GM12878 (cell line): ENCODE results near the gene NAA30. TPM values are rescaled to one million over a fixed set of nuclear protein-coding genes. Genes with fewer than 3 reads are reported as not detected.

ENCODE experiments used
- ATAC-seq: fragments of 200-7000 bp; cut with Tn5 transposase; 3 replicates; pipeline ENCODE4 v1.9.1; 2020; ENCODE audit warnings: mild to moderate bottlenecking, moderate library complexity
- BruUV-seq: library from RNA; stranded (reverse); fragments of 400-500 nt; replicated peaks from 2 replicates; lab custom pipeline; 2021; lab: Mats Ljungman, UMichigan
- CTCF ChIA-PET: fragments of 300-600 bp; sonication (Branson Sonifier 250); formaldehyde crosslinking; extraction: SDS; loops from one replicate; lab custom pipeline; 2021; ENCODE audit warnings: inconsistent platforms; lab: Yijun Ruan, JAX
- POLR2A ChIA-PET: fragments of 350-600 bp; formaldehyde crosslinking; extraction: SDS; loops from one replicate; lab custom pipeline; 2021; ENCODE audit warnings: inconsistent platforms; lab: Charles Lee
- RAD21 ChIA-PET: fragments of 300-600 bp; sonication (Branson Sonifier 250); formaldehyde crosslinking; loops from one replicate; lab custom pipeline; 2023; ENCODE audit warnings: antibody characterized with exemption; ENCODE audit not compliant: unreplicated experiment; lab: Charles Lee
- SMC1A ChIA-PET: fragments of 300-600 bp; sonication (Branson Sonifier 250); formaldehyde crosslinking; loops from one replicate; lab custom pipeline; 2023; ENCODE audit not compliant: unreplicated experiment, uncharacterized antibody; lab: Charles Lee
- DNase-seq: peaks from one replicate; pipeline ENCODE4 v3.0.0-alpha.2; 2011; ENCODE audit warnings: low read depth, low spot score
- FAIRE-seq: peaks from 3 replicates; lab custom pipeline; 2011; peaks lifted over from hg19 to GRCh38; lab: Jason Lieb, UNC
- H2AFZ ChIP-seq: 2 replicates; pipeline ENCODE4 v1.6.0; 2011; ENCODE audit warnings: low read depth, low read length, control low read depth; ENCODE audit not compliant: control insufficient read depth
- H3K27ac ChIP-seq: 2 replicates; pipeline ENCODE4 v1.5.1; 2011; ENCODE audit warnings: control low read depth; ENCODE audit not compliant: control insufficient read depth, insufficient read depth
- H3K27me3 ChIP-seq, 2 experiments: replicated peaks in 1 of 2; 2 replicates each; pipeline versions ENCODE4 v1.6.0 to v1.6.1; 2011; ENCODE audit warnings: low read length in 1 of 2; ENCODE audit not compliant: control insufficient read depth in 2 of 2, insufficient read depth in 2 of 2
- H3K36me3 ChIP-seq, 2 experiments: 2 replicates each; pipeline ENCODE4 v1.5.1; 2011; ENCODE audit warnings: low read length in 1 of 2; ENCODE audit not compliant: control insufficient read depth in 2 of 2, insufficient read depth in 2 of 2
- H3K4me1 ChIP-seq: 2 replicates; pipeline ENCODE4 v1.6.1; 2011; ENCODE audit warnings: mild to moderate bottlenecking, low read length, moderate library complexity, mixed read lengths; ENCODE audit not compliant: control insufficient read depth, insufficient read depth
- H3K4me2 ChIP-seq: 2 replicates; pipeline ENCODE4 v1.6.0; 2011; ENCODE audit warnings: control low read depth; ENCODE audit not compliant: control insufficient read depth, insufficient read depth
- H3K4me3 ChIP-seq: fragments of 200-600 bp; sonication (generic); 2 replicates; pipeline ENCODE4 v1.5.1; 2016
- H3K79me2 ChIP-seq: 2 replicates; pipeline ENCODE4 v1.6.0; 2011; ENCODE audit warnings: low read length; ENCODE audit not compliant: control insufficient read depth, insufficient read depth
- H3K9ac ChIP-seq: 2 replicates; pipeline ENCODE4 v1.8.0; 2011; ENCODE audit warnings: low read length, control low read depth, mixed read lengths; ENCODE audit not compliant: control insufficient read depth, insufficient read depth
- H3K9me3 ChIP-seq: replicated peaks from 3 replicates; pipeline ENCODE4 v1.5.1; 2011; ENCODE audit warnings: mild to moderate bottlenecking, low read length; ENCODE audit not compliant: control insufficient read depth, insufficient read depth
- H4K20me1 ChIP-seq: 2 replicates; pipeline ENCODE4 v1.6.0; 2011; ENCODE audit not compliant: control insufficient read depth, insufficient read depth
- ESRRA ChIP-seq: IDR thresholded peaks from 2 replicates; pipeline ENCODE4 v1.6.1; 2012; ENCODE audit warnings: mild to moderate bottlenecking, low read length, improper control_type of control experiment
- MLLT1 ChIP-seq: fragments of 450-650 bp; IDR thresholded peaks from 2 replicates; pipeline ENCODE4 v1.6.1; 2016; ENCODE audit warnings: mild to moderate bottlenecking
- NFIC ChIP-seq: IDR thresholded peaks from 2 replicates; pipeline ENCODE4 v1.6.1; 2012; ENCODE audit warnings: low read depth, mild to moderate bottlenecking, inconsistent platforms, low read length, moderate library complexity
- RFX5 ChIP-seq: IDR thresholded peaks from 2 replicates; pipeline ENCODE4 v1.6.1; 2011; ENCODE audit warnings: low read depth, low read length, improper control_type of control experiment
- SP1 ChIP-seq: IDR thresholded peaks from one replicate; pipeline ENCODE4 v1.6.1; 2011; ENCODE audit warnings: low read depth, low read length
- TARDBP ChIP-seq: IDR thresholded peaks from 2 replicates; pipeline ENCODE4 v1.6.1; 2016; ENCODE audit warnings: borderline replicate concordance
- ZNF687 ChIP-seq: fragments of 450-650 bp; IDR thresholded peaks from 2 replicates; pipeline ENCODE4 v1.6.1; 2017; ENCODE audit warnings: mild to moderate bottlenecking, moderate library complexity
- WGBS: methylation state at CpG from one replicate; pipeline ENCODE4 v1.1.6; 2016; ENCODE audit warnings: low lambda C conversion rate; ENCODE audit not compliant: insufficient replicate concordance, insufficient coverage; ENCODE audit errors: missing lambda C conversion rate; 5-methylcytosine and 5-hydroxymethylcytosine counted together
- in situ Hi-C: fragments of 300-500 bp; cut with MboI; formaldehyde crosslinking; loops from 9 replicates; pipeline ENCODE4 v1.14.3; 2018; ENCODE audit warnings: mixed read lengths
- intact Hi-C: fragments of 100-400 bp; cut with micrococcal nuclease; formaldehyde crosslinking; loops from one replicate; pipeline ENCODE4 v1.14.2; 2022; ENCODE audit not compliant: unreplicated experiment
- polyA plus RNA-seq, 11 experiments: library from polyadenylated mRNA; depleted of rRNA in 4 of 11; unstranded in 6 of 11; stranded (reverse) in 5 of 11; fragments of >200 nt; fragmentation: Nextera tagmentation in 4 of 11; fragmentation: Illumina TruSeq in 1 of 11; extraction: Ambion mirVana in 4 of 11; extraction: Trizol in 1 of 11; gene quantifications; 1 replicate in 1 of 11; 2 replicates in 10 of 11; pipeline versions ENCODE4 v1.2.1 to v1.2.3, GENCODE V29; 2011 to 2016; ENCODE audit warnings: inconsistent platforms in 2 of 11, missing spikeins in 2 of 11, low read depth in 1 of 11
- total RNA-seq, 4 experiments: library from RNA; depleted of rRNA in 3 of 4; stranded (reverse); fragments of >200 nt in 3 of 4; fragmentation: Illumina TruSeq in 1 of 4; extraction: Trizol in 1 of 4; gene quantifications; 2 replicates each; pipeline versions ENCODE4 v1.2.1 to v1.2.3, GENCODE V29; 2013 to 2021

Gene NAA30
- total and polyA plus RNA-seq, 10 of the 15 experiments (the other 5 are each of a cell fraction or from before 2014, with no cell fraction given), result 4.5 to 15.6 (median 10.5) TPM

- CTCF ChIA-PET, result no interaction called here
- Histone ChIP-seq H2AFZ (no peak overlapping the region), H3K9ac (no peak overlapping the region)
- ATAC-seq, result no peak
- intact Hi-C loops, result no loop called here
- no peak for TF ChIP-seq SP1
- no peak for TF ChIP-seq TARDBP
- no peak for TF ChIP-seq NFIC
- TF ChIP-seq RFX5, result no peak
- no peak for TF ChIP-seq ESRRA
- TF ChIP-seq ZNF687, result no peak
- no peak for TF ChIP-seq MLLT1
- TF ChIP-seq, all 136 proteins: peak for 0
- Histone ChIP-seq H3K4me3 (no peak overlapping the region), H3K4me1 (no peaks in the 10 kb centered on the region), H3K27me3 (no peaks in the 10 kb centered on the region), H3K9me3 (no peaks in the 10 kb centered on the region), H3K79me2 (no peaks in the 10 kb centered on the region), H4K20me1 (no peaks in the 10 kb centered on the region), H3K36me3 (no peaks in the 10 kb centered on the region; a peak in 1 of 4 replicates), H3K4me2 (no peak overlapping the region), H3K27ac (no peak overlapping the region)
- ChIA-PET SMC1A (no interaction called here), POLR2A (no interaction called here), RAD21 (no interaction called here)
- 90% methylated on average over 2 of the region's 2 CpGs for WGBS
- BruUV-seq, result no TSS peak
- DNase-seq, result no peak
- FAIRE-seq, result no peak
- in situ Hi-C loops, result no loop called here
These were observed 23.5 kb downstream of the NAA30 start for GRCh38 chr14:57413849-57414248.
